Measurements from ENCODE around the gene ZNF646.

Gene ZNF646

GRCh38 chr16:31067342-31067741 lies 6.9 kb upstream of the ZNF646 start:
- no peak for DNase-seq

- DNase-seq = no peak
Observed at GRCh38 chr16:31071861-31072260, 2.4 kb upstream of the ZNF646 start.

- peak in 1 of 2 experiments; percentile 21 for DNase-seq
Observed at GRCh38 chr16:31072540-31073141, 1.6 kb upstream of the ZNF646 start.

- peak; percentile 59 to 62 for DNase-seq
Observed at GRCh38 chr16:31073142-31073969, 866 bp upstream of the ZNF646 start.

- DNase-seq = no peak
Observed at GRCh38 chr16:31074814-31075183, 577 bp downstream of the ZNF646 start.

- DNase-seq = no peak
Observed at GRCh38 chr16:31076319-31076718, 2.1 kb downstream of the ZNF646 start.

- no peak for DNase-seq
Observed at GRCh38 chr16:31077024-31077423, 2.8 kb downstream of the ZNF646 start.

GRCh38 chr16:31077592-31078396 lies 3.6 kb downstream of the ZNF646 start:
- no peak for DNase-seq

- DNase-seq = no peak
Observed at GRCh38 chr16:31078597-31079341, 4.5 kb downstream of the ZNF646 start.

- DNase-seq = no peak
Observed at GRCh38 chr16:31079342-31079944, 5.2 kb downstream of the ZNF646 start.

- no peak for DNase-seq
Observed at GRCh38 chr16:31080035-31080629, 5.9 kb downstream of the ZNF646 start.

- no peak for DNase-seq
Observed at GRCh38 chr16:31080756-31081419, 6.7 kb downstream of the ZNF646 start.

- no peak for DNase-seq
Observed at GRCh38 chr16:31081428-31082351, 7.5 kb downstream of the ZNF646 start.

GRCh38 chr16:31082368-31083045 lies 8.3 kb downstream of the ZNF646 start:
- DNase-seq = no peak

GRCh38 chr16:31083081-31083480 lies 8.9 kb downstream of the ZNF646 start:
- no peak for DNase-seq

- no peak for DNase-seq
Observed at GRCh38 chr16:31083556-31083955, 9.3 kb downstream of the ZNF646 start.

GRCh38 chr16:31083981-31084380 lies 9.8 kb downstream of the ZNF646 start:
- DNase-seq = no peak

GRCh38 chr16:31084584-31085302 lies 10.5 kb downstream of the ZNF646 start:
- peak in 1 of 2 experiments; percentile 10 for DNase-seq

GRCh38 chr16:31085411-31085810 lies 11.2 kb downstream of the ZNF646 start:
- no peak for DNase-seq
